HG03442 (cell line): ENCODE results near the gene REXO1.

ENCODE experiments used
- ATAC-seq: cut with Tn5 transposase; IDR thresholded peaks from one replicate; pipeline ENCODE4 v1.9.1; 2021; ENCODE audit warnings: mild to moderate bottlenecking, moderate library complexity; ENCODE audit not compliant: unreplicated experiment

Gene REXO1

GRCh38 chr19:1829958-1830357 lies 18.3 kb downstream of the REXO1 start:
- ATAC-seq, result no peak

DNA sequence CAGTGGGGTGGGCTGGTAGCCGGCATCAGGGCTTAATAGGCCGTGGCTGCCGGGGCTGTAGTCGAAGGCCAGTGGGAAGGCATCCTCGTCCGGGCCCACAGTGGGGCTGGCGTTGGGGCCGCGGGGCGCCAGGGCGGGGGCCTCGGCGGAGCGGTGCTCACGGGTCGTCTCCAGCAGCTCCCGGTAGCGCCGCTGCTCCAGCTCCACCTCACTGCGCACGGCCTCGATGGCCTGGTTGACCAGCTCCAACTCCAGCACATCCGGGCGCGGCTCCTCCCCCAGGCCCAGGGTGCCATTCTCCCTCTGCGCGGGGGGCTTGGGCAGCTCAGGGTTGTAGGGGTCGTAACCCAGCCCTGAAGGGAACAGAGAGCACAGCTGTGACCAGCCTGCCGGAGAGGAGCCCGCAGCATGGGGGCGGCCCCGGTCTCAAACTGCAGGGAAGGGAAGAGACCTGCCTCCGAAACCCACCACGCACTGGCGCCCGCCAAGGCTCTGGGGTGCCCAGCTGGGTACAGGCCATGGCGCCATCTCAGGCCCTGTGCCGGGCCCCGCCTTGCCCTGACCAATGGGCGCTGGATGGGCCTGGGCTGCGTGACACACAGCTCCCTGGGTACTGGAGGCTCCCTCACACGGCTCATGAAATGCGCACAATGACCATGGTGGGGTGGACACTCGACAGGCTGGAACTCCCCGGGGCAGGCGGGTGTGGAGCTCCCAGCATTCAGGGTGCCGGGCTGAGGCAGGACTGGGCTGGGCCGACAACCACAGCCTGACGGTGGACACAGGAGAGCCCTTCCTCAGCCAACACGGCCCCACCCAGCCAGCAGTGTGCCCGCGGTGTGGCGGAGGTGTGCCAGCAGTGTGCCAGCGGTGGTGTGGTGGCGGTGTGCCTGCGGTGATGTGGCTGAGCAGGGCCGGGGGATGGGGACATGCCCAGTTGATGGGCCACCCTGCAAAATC lies 19.7 kb downstream of the REXO1 start:
- ATAC-seq, result no peak

DNA sequence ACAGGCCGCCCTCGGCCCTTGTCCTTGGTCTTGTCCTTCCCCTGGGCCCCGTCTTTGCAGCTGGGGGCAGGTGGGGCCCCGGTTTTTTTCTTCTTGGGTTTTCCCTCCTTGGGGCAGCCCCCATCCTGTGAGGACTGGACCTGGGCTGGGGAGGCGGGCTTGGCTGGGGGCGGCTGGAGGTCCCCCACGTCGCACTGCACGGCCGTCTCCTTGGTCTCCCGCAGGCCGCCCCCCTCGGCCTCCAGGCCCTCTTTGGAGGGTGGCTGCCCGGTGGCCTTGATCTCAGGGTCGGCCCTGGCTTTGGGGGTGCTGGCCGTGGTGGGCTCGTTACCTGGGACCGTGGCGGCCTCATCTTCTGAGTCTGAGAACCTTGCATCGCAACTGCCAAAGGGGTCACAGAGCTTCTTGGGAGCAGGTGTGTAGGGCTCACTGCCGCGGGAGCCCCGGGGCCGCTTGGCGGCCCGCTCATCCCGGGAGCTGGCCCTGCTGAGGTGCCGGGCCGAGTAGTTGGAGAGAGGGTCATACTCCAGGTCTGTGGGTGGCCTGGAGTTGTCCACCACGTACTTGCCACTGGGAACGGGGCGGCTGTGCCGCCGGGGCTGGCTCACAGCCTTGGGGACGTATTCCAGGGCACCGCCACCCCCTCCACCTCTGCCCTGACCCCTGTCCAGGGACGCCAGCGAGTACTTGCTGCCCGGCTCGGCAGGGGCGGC lies 20.6 kb downstream of the REXO1 start:
- ATAC-seq, result no peak

DNA sequence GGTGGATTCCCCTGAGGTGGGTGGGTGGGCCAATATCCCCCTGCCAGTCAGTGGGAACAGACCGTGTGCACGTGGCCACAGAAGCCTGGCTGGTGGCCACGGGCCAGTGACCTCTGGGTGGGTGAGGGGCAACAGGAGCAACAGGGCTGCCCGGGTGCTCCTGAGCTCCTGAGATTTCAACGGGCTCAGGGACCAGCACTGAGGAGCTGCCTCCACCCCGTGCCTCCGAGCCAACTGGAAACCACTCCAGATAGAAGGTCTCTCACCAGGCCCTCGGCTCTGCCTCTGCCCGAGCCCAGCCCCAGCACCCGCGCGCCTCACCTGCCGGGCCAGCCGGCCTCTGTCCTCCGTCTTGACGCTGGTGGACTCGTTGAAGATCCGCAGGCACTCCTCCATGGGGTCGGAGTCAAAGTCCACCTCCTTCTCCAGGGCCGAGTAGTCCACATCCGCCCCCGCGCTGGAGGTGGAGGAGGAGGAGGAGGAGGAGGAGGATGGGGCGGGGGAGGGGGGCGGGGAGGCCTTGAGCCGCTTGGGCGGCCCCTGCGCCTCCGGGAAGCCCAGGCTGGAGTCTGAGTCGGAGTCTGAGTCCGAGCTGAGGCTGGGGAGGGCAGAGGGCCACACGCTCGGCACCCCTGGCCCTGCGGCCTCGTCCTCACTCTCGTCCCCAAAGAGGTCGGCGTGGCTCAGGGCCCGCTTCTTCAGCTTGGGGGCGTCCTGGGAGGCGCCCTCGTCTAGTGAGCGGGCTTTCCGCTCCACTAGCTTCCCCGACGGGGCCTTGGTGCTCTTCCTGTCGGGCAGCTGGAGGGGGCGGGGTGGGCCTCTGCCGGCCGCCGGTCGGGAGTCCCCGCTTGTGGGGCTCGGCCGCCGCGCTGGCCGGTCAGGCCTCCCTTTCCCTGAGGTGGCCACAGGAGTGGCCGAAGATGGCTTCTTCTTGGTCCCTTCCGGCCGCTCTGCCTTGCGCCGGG lies 21.4 kb downstream of the REXO1 start:
- ATAC-seq, result no peak

GRCh38 chr19:1825909-1826556 lies 22.2 kb downstream of the REXO1 start:
- no peak for ATAC-seq

GRCh38 chr19:1824252-1824622 lies 24.0 kb downstream of the REXO1 start:
- ATAC-seq, result no peak

DNA sequence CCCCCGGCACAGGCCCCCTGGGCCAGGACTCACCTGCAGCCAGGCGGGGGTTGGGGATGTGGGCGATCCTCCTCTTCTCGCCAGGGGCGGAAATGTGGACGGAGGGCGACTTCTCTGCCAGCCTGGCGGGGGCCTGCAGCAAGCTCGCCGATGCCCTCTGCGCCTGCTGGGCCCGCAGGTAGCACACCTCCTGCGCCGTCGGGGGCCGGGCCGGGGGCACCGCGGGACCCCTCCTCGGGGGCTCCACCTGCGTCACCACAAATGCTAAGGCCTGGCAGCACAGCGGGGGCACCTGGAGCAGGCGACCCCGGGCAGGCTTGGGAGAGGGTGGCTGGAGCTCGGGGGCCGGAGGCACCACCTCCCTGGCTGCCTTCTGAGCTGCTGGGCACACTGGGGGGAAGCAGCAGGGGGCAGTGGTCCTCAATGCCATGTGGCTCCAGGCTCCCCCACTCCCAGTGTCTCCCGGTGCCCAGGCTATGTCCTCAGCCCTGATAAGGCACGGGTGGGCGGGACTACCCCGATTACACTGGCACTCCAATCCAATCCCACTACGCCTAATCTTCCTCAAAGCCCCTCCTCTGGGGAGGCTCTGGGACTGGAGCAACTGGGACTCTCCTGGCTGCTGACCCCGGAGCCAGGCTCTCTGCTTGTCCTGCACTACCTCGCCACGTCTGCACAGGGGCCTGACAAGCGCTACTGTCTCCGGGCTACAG lies 24.6 kb downstream of the REXO1 start:
- ATAC-seq, result no peak

GRCh38 chr19:1823020-1823419 lies 25.3 kb downstream of the REXO1 start:
- ATAC-seq, result no peak

DNA sequence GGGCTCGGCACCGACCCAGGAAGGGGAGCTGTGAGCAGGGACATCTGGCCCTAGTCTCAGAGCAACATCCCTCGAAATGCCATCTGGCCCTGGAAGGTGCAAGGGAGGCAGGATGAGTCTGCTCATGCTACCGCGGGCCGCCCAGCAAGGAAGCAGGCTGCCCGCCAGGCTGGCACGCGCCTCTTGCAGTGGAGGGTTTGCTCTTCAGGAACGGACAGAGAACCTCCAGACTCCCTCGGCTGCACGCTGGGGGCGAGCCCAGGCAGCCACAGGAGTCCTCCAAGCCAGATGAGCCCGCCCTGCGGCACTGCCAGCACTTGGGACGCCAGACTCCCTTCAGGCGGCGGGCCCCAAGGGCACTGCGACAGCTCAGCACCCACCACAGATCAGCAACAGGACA lies 26.1 kb downstream of the REXO1 start:
- no peak for ATAC-seq

GRCh38 chr19:1819341-1820255 lies 28.7 kb downstream of the REXO1 start:
- ATAC-seq, result no peak

DNA sequence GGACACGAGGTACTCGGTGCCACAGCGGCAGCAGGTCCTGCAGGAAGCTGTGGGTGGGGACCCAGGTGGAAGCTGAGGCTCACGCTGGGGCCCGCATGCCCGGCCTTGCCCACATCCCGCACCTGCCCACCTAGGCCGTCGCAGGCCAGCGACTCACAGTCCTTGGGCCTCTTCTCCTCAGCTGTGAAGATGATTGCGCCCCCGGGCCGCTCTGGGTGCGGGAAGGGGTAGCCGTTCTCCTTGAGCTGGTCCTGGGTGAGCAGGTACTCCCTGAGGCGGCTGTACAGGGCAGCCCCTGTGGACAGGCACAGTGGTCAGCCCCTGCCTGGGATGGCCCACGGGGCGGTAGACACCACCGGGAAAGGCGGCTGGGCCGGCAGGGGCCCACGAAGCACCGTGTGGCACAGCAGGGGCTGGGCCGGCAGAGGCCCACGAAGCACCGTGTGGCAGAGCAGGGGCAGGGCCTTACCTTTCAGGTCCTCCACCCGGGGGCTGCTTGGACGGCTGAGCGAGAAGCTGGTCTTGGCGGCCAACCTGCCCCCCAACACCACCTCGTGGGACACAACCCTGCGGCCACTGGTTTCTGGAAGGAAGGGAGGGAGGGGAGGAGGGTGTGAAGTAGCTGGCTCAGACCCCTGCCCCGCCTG lies 29.6 kb downstream of the REXO1 start:
- ATAC-seq, result no peak

- ATAC-seq, result no peak
These were observed 30.6 kb downstream of the REXO1 start for GRCh38 chr19:1817553-1818179.

- ATAC-seq, result no peak
These were observed 31.6 kb downstream of the REXO1 start for GRCh38 chr19:1816530-1817298.

GRCh38 chr19:1815605-1816529 lies 32.4 kb downstream of the REXO1 start:
- no peak for ATAC-seq

DNA sequence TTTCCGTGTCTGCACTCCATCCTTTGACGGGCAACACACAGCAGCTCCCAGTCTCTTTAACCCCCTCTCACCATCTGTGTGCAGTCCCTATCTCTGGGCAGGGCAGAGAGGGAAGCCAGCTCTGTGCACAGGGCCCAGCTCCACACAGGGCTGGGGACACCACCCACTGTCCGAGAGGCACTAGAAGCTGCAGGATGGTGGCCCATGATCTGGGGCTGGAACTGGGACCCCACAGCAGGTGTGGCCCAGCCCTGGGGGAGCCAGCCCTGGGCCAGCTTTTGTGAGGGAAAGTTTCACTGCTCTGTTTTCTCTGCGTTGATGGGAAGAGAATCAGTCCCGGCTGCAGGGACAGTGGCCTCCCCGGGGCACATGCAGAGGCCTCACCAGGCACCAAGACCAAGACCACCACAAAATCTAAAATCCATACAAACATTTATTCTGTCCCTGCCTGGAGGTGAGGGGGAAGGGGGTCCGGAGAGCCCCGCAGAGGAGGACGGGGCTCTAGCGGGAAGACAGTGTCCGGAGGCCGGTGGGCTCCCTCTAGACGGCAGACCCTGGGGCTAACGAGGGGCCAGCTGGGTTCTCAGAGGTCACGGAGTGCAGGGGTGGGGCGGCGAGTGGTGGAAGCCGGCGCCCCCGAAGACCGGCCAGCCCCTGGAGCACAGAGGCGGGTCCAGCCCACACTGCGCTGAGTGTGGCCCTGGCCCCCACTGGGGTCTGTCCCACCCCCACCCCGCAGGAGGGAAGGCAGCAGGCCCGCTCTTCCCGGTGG lies 33.3 kb downstream of the REXO1 start:
- no peak for ATAC-seq
